GM20000 (cell line): ENCODE results near the gene KCP.

Experiments
- DNase-seq: peaks from one replicate; pipeline ENCODE4 v3.0.0; 2012; ENCODE audit warnings: low spot score
- CTCF ChIP-seq: IDR thresholded peaks from 2 replicates; pipeline ENCODE4 v1.5.1; 2012; ENCODE audit warnings: mild to moderate bottlenecking, control low read depth; ENCODE audit errors: extremely low read depth, missing control alignments

The KCP gene

DNA sequence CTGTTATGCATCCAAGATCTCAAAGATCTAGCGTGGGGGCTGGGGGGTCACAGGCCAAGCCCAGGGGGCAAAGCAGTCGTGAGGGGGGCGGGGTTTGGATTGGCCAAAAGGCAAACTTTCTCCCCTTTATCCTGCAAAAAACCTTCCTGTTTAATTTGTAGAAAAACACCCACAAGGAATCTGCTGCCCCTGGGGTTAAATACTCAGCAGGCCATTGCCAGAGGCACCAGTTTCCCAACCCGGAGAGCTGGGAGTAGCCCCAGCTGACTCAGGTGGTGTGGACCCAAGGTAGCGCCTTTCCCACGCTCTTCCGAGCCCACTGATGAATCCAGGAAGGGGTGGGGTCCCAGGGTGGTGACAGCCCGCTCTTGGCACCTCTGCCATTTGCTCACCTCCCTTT, 21.4 kb downstream of the KCP start:
- no peak for DNase-seq
- TF ChIP-seq CTCF, result no peak

DNA sequence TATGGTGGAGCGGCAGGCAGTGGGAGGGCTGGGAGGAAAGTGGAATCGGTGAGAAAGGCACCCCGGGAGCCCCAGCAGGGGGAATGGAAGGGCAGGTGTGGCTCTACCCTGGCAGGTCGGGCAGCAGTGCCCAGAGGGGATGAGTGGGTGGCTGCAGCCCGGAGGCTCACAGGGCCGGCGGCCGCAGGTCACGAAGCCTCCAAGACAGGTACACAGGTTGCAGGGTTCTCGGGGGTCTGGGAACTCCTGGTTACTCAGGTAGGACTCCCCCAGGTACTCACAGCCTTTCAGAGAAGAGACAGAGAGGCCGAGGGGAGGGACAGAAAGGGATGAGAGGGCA, 21.8 kb downstream of the KCP start:
- no peak for DNase-seq
- TF ChIP-seq CTCF, result no peak

- TF ChIP-seq CTCF, result no peak
- no peak for DNase-seq
These were observed 22.3 kb downstream of the KCP start for GRCh38 chr7:128888039-128888755.

DNA sequence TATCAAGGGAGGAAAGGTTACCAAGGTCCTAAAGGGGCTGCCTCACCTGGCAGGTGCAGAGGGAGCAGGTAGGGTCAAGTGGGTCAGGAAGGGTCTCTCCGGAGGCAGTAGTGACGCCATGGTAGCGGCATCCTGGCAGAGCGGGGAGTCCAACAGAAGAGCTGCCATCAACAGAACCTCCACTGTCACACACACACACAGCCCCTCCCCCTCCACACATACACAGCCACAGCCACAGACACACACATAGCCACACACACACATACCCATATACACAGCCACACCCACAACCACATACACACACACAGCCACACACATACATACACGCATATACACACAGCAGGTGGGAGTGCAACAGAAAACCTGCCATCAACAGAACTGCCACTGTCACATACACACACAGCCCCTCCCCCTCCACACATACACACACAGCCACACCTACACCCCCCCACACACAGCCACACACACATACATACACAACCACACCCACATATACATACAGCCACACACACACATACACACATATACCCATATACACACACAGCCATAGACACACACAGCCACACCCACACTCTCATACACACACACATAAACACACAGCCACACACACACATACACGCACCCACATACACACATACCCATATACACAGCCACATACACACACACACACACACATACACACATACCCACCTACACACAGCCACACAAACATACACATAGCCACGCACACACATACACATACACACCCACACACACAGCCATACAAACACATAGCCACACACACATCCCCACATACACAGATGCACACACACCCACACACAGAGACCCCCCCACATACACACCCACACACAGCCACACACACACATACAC, 23.1 kb downstream of the KCP start:
- TF ChIP-seq CTCF, result no peak
- no peak for DNase-seq

DNA sequence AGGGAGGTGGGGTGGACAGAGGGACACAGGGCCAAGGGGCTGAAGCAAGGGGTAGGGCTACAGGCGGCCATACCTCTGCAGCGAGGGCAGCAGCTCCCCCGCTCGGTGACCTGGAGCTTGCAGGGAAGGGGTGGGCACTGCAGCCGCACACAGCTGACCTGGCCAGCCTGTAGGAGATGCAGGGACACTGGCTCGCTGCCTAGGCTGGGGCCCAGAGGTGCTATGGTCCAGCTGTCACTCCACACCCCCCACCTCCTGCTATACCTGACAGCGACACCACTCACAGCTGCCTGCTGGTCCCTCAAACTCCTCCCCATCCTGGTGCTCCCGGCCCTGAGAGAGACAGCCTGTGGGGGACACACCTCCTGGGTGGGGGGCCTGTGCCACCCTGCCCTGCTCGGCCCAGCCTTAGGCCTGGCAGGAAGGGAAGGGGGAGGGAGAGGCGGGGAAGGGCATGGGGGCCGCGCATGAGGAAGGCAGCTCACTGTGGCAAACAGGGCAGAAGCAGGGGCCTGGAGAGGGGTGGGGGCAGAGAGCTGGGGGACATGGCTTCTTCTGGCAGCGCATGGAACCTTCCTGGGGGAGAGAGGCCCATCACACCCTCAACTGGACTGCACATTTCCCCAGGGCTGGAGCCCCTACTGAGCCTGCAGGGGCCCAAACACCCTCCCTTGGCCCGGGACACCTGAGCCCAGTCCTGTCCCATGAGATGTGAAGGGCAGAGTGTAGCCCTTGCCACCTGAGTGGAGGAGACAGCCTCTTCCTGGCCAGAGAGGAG, 23.9 kb downstream of the KCP start:
- TF ChIP-seq CTCF, result no peak
- DNase-seq, result no peak

DNA sequence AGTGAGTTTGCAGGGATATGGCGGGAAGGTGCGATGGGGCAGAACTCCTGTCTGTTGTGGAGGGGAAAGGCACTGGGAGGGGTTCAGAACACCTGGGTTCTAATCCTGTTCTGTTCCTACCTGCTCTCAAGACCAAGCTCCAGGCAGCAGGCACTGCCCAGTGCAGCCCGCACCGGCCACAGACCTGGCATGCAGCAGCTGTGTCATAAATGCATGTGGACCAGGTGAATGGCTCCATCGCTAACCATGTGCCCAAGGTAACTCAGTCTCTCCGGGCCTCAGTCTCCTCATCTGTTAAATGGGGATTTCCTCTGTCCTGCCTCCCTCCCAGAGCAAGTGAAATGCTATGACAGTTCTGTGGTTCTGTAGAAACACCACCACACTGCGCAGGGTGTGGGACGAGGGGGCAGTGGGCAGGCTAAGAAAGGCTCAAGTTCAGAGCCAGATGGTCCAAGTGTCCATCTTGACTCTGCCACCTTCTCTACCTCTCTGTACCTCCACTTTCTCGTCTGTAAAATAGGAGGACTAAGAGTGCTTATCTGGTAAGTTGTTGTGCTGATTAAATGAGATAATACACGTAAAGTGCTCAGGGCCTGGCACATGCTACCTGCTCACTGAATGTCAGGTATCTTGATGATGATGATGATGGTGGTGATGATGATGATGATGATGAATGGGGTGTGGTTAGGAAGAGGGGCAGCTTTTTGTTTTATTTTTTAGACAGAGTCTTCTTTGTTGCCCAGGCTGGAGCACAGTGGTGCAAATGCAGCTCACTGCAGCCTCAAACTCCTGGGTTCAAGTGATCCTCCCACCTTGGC, 24.9 kb downstream of the KCP start:
- no peak for DNase-seq
- no peak for TF ChIP-seq CTCF
